ENCODE results near the gene MAOB.

The MAOB gene

GRCh38 chrX:43808231-43808630 is 74.0 kb downstream of the MAOB start:
- TF ChIP-seq CTCF (conservative IDR thresholded peaks at IDR 0.05; ENCODE audit: low read depth) = no peak
- POLR2A ChIA-PET (ENCODE audit: low non-redundant PET) = no interaction called here
- CTCF ChIA-PET = no interaction called here
- DNase-seq (ENCODE audit: low spot score) = no peak
- no peak overlapping the region for H3K27ac ChIP-seq

GRCh38 chrX:43805579-43805978 is 76.7 kb downstream of the MAOB start:
- no peak overlapping the region for H3K27ac ChIP-seq
- POLR2A ChIA-PET (ENCODE audit: low non-redundant PET) = no interaction called here
- no peak for TF ChIP-seq CTCF (conservative IDR thresholded peaks at IDR 0.05; ENCODE audit: low read depth)
- no peak for DNase-seq (ENCODE audit: low spot score)
- CTCF ChIA-PET = no interaction called here

- no peak for DNase-seq (ENCODE audit: low spot score)
- POLR2A ChIA-PET (ENCODE audit: low non-redundant PET) = no interaction called here
- H3K27ac ChIP-seq = no peak overlapping the region
- CTCF ChIA-PET = no interaction called here
- TF ChIP-seq CTCF (conservative IDR thresholded peaks at IDR 0.05; ENCODE audit: low read depth) = no peak
These were observed 78.2 kb downstream of the MAOB start for GRCh38 chrX:43804021-43804420.

GRCh38 chrX:43785930-43786591 is 96.2 kb downstream of the MAOB start:
- no peak for DNase-seq (ENCODE audit: low spot score)

GRCh38 chrX:43758044-43758443 is 124.2 kb downstream of the MAOB start:
- TF ChIP-seq CTCF (conservative IDR thresholded peaks at IDR 0.05; ENCODE audit: low read depth) = no peak
- DNase-seq (ENCODE audit: low spot score) = no peak
- H3K27ac ChIP-seq = no peak overlapping the region
- ChIA-PET POLR2A (ENCODE audit: low non-redundant PET) (no interaction called here), CTCF (no interaction called here)

More at GRCh38 chrX:43785930-43786591, 96.2 kb downstream of the MAOB start:
- no peak for TF ChIP-seq CTCF (conservative IDR thresholded peaks at IDR 0.05; ENCODE audit: low read depth)
- POLR2A ChIA-PET (ENCODE audit: low non-redundant PET) = no interaction called here
- CTCF ChIA-PET = no interaction called here
- no peak overlapping the region for H3K27ac ChIP-seq

GRCh38 chrX:43756076-43756475 is 126.2 kb downstream of the MAOB start:
- H3K27ac ChIP-seq = no peak overlapping the region
- ChIA-PET CTCF (no interaction called here), POLR2A (ENCODE audit: low non-redundant PET) (no interaction called here)
- no peak for DNase-seq (ENCODE audit: low spot score)
- TF ChIP-seq CTCF (conservative IDR thresholded peaks at IDR 0.05; ENCODE audit: low read depth) = no peak

All from RWPE1 (cell line).